HEK293T (cell line): ENCODE data around the gene RGS7BP.
"Not testable (repeated sequence)": the region's sequence is repeated elsewhere in the genome, so short reads cannot be mapped to it uniquely, and the experiment has no call there.

Experiments
- ELF4 ChIP-seq: fragments of 450-650 bp; IDR thresholded peaks from 2 replicates; pipeline ENCODE4 v1.6.1; 2017; ENCODE audit warnings: antibody characterized with exemption
- FOXM1 ChIP-seq: fragments of 450-650 bp; IDR thresholded peaks from 2 replicates; pipeline ENCODE4 v1.6.1; 2017; ENCODE audit warnings: mild to moderate bottlenecking, borderline replicate concordance
- HDGF ChIP-seq: fragments of 450-650 bp; IDR thresholded peaks from 2 replicates; pipeline ENCODE4 v1.6.1; 2017; ENCODE audit warnings: antibody characterized with exemption, borderline replicate concordance
- SUZ12 ChIP-seq: fragments of 450-650 bp; IDR thresholded peaks from 2 replicates; pipeline ENCODE4 v1.6.1; 2016; ENCODE audit warnings: mild to moderate bottlenecking

- TF ChIP-seq FOXM1, HDGF, ELF4, SUZ12: not testable (repeated sequence)
Measured at GRCh38 chr5:64558641-64559040, 52.8 kb downstream of the RGS7BP start.
